HuH-7.5 (cell line): ENCODE results near the gene KCNMA1.

Experiments
- DNase-seq: peaks from one replicate; pipeline ENCODE4 v3.0.0; 2011; ENCODE audit warnings: low spot score

Gene KCNMA1

GRCh38 chr10:77034795-77035194 lies 602.8 kb downstream of the KCNMA1 start:
- no peak for DNase-seq

GRCh38 chr10:77034240-77034639 lies 603.4 kb downstream of the KCNMA1 start:
- DNase-seq: no peak

- no peak for DNase-seq
Observed at GRCh38 chr10:77032188-77032570, 605.4 kb downstream of the KCNMA1 start.

GRCh38 chr10:77031531-77032187 lies 605.9 kb downstream of the KCNMA1 start:
- DNase-seq: no peak

- no peak for DNase-seq
Observed at GRCh38 chr10:77030974-77031373, 606.6 kb downstream of the KCNMA1 start.

GRCh38 chr10:77029777-77030717 lies 607.6 kb downstream of the KCNMA1 start:
- DNase-seq: no peak

GRCh38 chr10:77028042-77028441 lies 609.6 kb downstream of the KCNMA1 start:
- DNase-seq: no peak

- no peak for DNase-seq
Observed at GRCh38 chr10:77027576-77027975, 610.0 kb downstream of the KCNMA1 start.

GRCh38 chr10:77027141-77027540 lies 610.5 kb downstream of the KCNMA1 start:
- DNase-seq: no peak

GRCh38 chr10:77026148-77026547 lies 611.5 kb downstream of the KCNMA1 start:
- no peak for DNase-seq

GRCh38 chr10:77024461-77024860 lies 613.1 kb downstream of the KCNMA1 start:
- no peak for DNase-seq

GRCh38 chr10:77023396-77023795 lies 614.2 kb downstream of the KCNMA1 start:
- no peak for DNase-seq

GRCh38 chr10:77022671-77023070 lies 614.9 kb downstream of the KCNMA1 start:
- no peak for DNase-seq

GRCh38 chr10:77021966-77022490 lies 615.6 kb downstream of the KCNMA1 start:
- DNase-seq: no peak

GRCh38 chr10:77020426-77021040 lies 617.1 kb downstream of the KCNMA1 start:
- DNase-seq: no peak

GRCh38 chr10:77016855-77017254 lies 620.8 kb downstream of the KCNMA1 start:
- DNase-seq: no peak

GRCh38 chr10:77016278-77016815 lies 621.3 kb downstream of the KCNMA1 start:
- no peak for DNase-seq

- no peak for DNase-seq
Observed at GRCh38 chr10:77015360-77015759, 622.2 kb downstream of the KCNMA1 start.

- no peak for DNase-seq
Observed at GRCh38 chr10:77012812-77013500, 624.7 kb downstream of the KCNMA1 start.

- DNase-seq: no peak
Observed at GRCh38 chr10:77011874-77012811, 625.5 kb downstream of the KCNMA1 start.

- DNase-seq: no peak
Observed at GRCh38 chr10:77010430-77010829, 627.2 kb downstream of the KCNMA1 start.
